OCI-LY3 (cell line): ENCODE measurements around the gene NR6A1.
"Not testable (repeated sequence)": the region's sequence is repeated elsewhere in the genome, so short reads cannot be mapped to it uniquely, and the experiment has no call there.

ENCODE experiments used
- H2AFZ ChIP-seq: fragments of 200-600, 300-600 bp; shearing (Covaris generic); 2 replicates; pipeline ENCODE4 v1.6.0; 2014; ENCODE audit warnings: antibody characterized with exemption, low read depth, low read length
- H3K27ac ChIP-seq: fragments of 200-600, 300-600 bp; sonication (generic); 2 replicates; pipeline ENCODE4 v1.5.1; 2014; ENCODE audit warnings: mild to moderate bottlenecking, low read length, moderate library complexity, mixed read lengths
- H3K27me3 ChIP-seq: fragments of 200-600, 300-600 bp; sonication (generic); 2 replicates; pipeline ENCODE4 v1.6.1; 2014; ENCODE audit warnings: low read depth, low read length, mixed read lengths
- H3K36me3 ChIP-seq: fragments of 200-600, 300-600 bp; sonication (generic); replicated peaks from 2 replicates; pipeline ENCODE3; 2014; ENCODE audit warnings: low read depth, low read length, mixed read lengths
- H3K4me1 ChIP-seq: fragments of 300-600, 200-600 bp; sonication (generic); 2 replicates; pipeline ENCODE4 v1.6.1; 2014; ENCODE audit warnings: low read length, mixed read lengths
- H3K4me2 ChIP-seq: fragments of 200-600, 300-600 bp; sonication (generic); 2 replicates; pipeline ENCODE4 v1.6.1; 2014; ENCODE audit warnings: low read length, mixed read lengths
- H3K4me3 ChIP-seq: fragments of 300-600, 200-600 bp; sonication (generic); 2 replicates; pipeline ENCODE4 v1.5.1; 2014; ENCODE audit warnings: antibody characterized with exemption, mild to moderate bottlenecking, low read length, moderate library complexity
- H3K79me2 ChIP-seq: fragments of 300-600, 200-600 bp; shearing (Covaris generic); 2 replicates; pipeline ENCODE4 v1.6.1; 2014; ENCODE audit warnings: mild to moderate bottlenecking, low read length, mixed read lengths
- H3K9ac ChIP-seq: fragments of 300-600, 200-600 bp; shearing (Covaris generic); 2 replicates; pipeline ENCODE4 v1.6.0; 2014; ENCODE audit warnings: mild to moderate bottlenecking, low read length, moderate library complexity
- H3K9me3 ChIP-seq: fragments of 200-600, 300-600 bp; shearing (Covaris generic); 2 replicates; pipeline ENCODE4 v1.6.1; 2014; ENCODE audit warnings: low read length, mixed read lengths; ENCODE audit not compliant: insufficient read depth
- H4K20me1 ChIP-seq: fragments of 200-600, 300-600 bp; sonication (generic); 2 replicates; pipeline ENCODE4 v1.6.1; 2016; ENCODE audit warnings: low read length, mixed read lengths; ENCODE audit not compliant: insufficient read depth
- CTCF ChIP-seq: fragments of 200-600, 300-600 bp; sonication (generic); IDR thresholded peaks from 2 replicates; pipeline ENCODE4 v1.5.1; 2014; ENCODE audit warnings: antibody characterized with exemption, low read length, low read depth
- EZH2phosphoT487 ChIP-seq: fragments of 200-600 bp; shearing (Covaris generic); IDR thresholded peaks from 2 replicates; pipeline ENCODE4 v1.6.1; 2018; ENCODE audit warnings: antibody characterized with exemption, mixed run types, low read depth

The NR6A1 gene

GRCh38 chr9:124735121-124735520 lies 36.0 kb downstream of the NR6A1 start:
- Histone ChIP-seq H3K79me2 (peaks cover 50% of the 10 kb centered on the region), H2AFZ (no peak overlapping the region), H3K4me2 (no peak overlapping the region), H4K20me1 (peaks cover 42% of the 10 kb centered on the region), H3K27me3 (no peaks in the 10 kb centered on the region), H3K4me1 (no peaks in the 10 kb centered on the region), H3K36me3 (peaks cover 22% of the 10 kb centered on the region), H3K9ac (no peak overlapping the region), H3K9me3 (no peaks in the 10 kb centered on the region), H3K27ac (no peak overlapping the region), H3K4me3 (no peak overlapping the region)
- TF ChIP-seq CTCF (no peak), EZH2phosphoT487 (no peak)

- H2AFZ ChIP-seq, H3K27ac ChIP-seq, H3K9ac ChIP-seq, H3K4me1 ChIP-seq, H3K4me3 ChIP-seq, H3K4me2 ChIP-seq, H3K27me3 ChIP-seq, H3K9me3 ChIP-seq: not testable (repeated sequence)
- Histone ChIP-seq H4K20me1 (peaks cover 38% of the 10 kb centered on the region), H3K79me2 (peaks cover 46% of the 10 kb centered on the region), H3K36me3 (peaks cover 20% of the 10 kb centered on the region)
Measured at GRCh38 chr9:124734741-124735083, 36.4 kb downstream of the NR6A1 start.

- H3K9me3 ChIP-seq: no peaks in the 10 kb centered on the region
- H3K4me2 ChIP-seq: no peak overlapping the region
- H3K4me1 ChIP-seq: no peaks in the 10 kb centered on the region
- H3K4me3 ChIP-seq: no peak overlapping the region
- no peak overlapping the region for H3K27ac ChIP-seq
- H3K79me2 ChIP-seq: peaks cover 40% of the 10 kb centered on the region
- peaks cover 32% of the 10 kb centered on the region for H4K20me1 ChIP-seq
- H3K36me3 ChIP-seq: peaks cover 16% of the 10 kb centered on the region
- H2AFZ ChIP-seq: no peak overlapping the region
- H3K27me3 ChIP-seq: no peaks in the 10 kb centered on the region
- TF ChIP-seq CTCF (no peak), EZH2phosphoT487 (no peak)
- no peak overlapping the region for H3K9ac ChIP-seq
Measured at GRCh38 chr9:124733964-124734740, 37.0 kb downstream of the NR6A1 start.

- no peak overlapping the region for H2AFZ ChIP-seq
Measured at GRCh38 chr9:124730772-124731171, 40.3 kb downstream of the NR6A1 start.

More at GRCh38 chr9:124730772-124731171, 40.3 kb downstream of the NR6A1 start:
- Histone ChIP-seq H3K9ac (no peak overlapping the region), H3K9me3 (no peaks in the 10 kb centered on the region), H3K36me3 (peaks cover 14% of the 10 kb centered on the region), H3K4me3 (no peak overlapping the region), H3K4me2 (no peak overlapping the region), H3K27me3 (no peaks in the 10 kb centered on the region), H3K4me1 (no peaks in the 10 kb centered on the region), H4K20me1 (peaks cover 14% of the 10 kb centered on the region), H3K27ac (no peak overlapping the region), H3K79me2 (peaks cover 15% of the 10 kb centered on the region)
- no peak for TF ChIP-seq CTCF
- TF ChIP-seq EZH2phosphoT487: no peak
